ENCODE results near the gene POMC.

GRCh38 chr2:25176138-25176537 is 7.8 kb upstream of the POMC start:
- TF ChIP-seq POLR2AphosphoS5 (IDR thresholded peaks at IDR 0.05; ENCODE audit: low read depth, low read length): no peak
- no peak for TF ChIP-seq USF2 (IDR thresholded peaks at IDR 0.05; ENCODE audit: low read length)
- TF ChIP-seq BACH1 (IDR thresholded peaks at IDR 0.05; ENCODE audit: low read length): no peak
- TF ChIP-seq BRCA1 (IDR thresholded peaks at IDR 0.05; ENCODE audit: low read depth, low read length): no peak
- TF ChIP-seq SRF (IDR thresholded peaks at IDR 0.05; ENCODE audit: low read depth, low read length): no peak
- no peak for TF ChIP-seq SIRT6 (IDR thresholded peaks at IDR 0.05; ENCODE audit: low read length)
